BLaER1 (cell line): Measurements from ENCODE around the gene CHTF8.

ENCODE experiments used
- H3K27ac ChIP-seq: shearing (Covaris generic); formaldehyde crosslinking; 2 replicates; pipeline ENCODE4 v1.8.1; 2022
- H3K27me3 ChIP-seq: shearing (Covaris generic); formaldehyde crosslinking; 2 replicates; pipeline ENCODE4 v1.8.1; 2022
- H3K36me3 ChIP-seq: shearing (Covaris generic); formaldehyde crosslinking; 2 replicates; pipeline ENCODE4 v1.8.1; 2022
- H3K4me1 ChIP-seq: shearing (Covaris generic); formaldehyde crosslinking; 2 replicates; pipeline ENCODE4 v1.8.1; 2022
- H3K4me2 ChIP-seq: shearing (Covaris generic); formaldehyde crosslinking; 2 replicates; pipeline ENCODE4 v1.8.1; 2022
- H3K4me3 ChIP-seq: shearing (Covaris generic); formaldehyde crosslinking; 2 replicates; pipeline ENCODE4 v1.8.1; 2022
- H3K9ac ChIP-seq: shearing (Covaris generic); formaldehyde crosslinking; 2 replicates; pipeline ENCODE4 v1.8.1; 2022
- H3K9me3 ChIP-seq: shearing (Covaris generic); formaldehyde crosslinking; 2 replicates; pipeline ENCODE4 v1.8.1; 2022
- H4K20me1 ChIP-seq: shearing (Covaris generic); formaldehyde crosslinking; 2 replicates; pipeline ENCODE4 v1.8.1; 2022
- Cebpa-rat ChIP-seq: shearing (Covaris generic); IDR thresholded peaks from 2 replicates; pipeline ENCODE4 v1.8.1; 2022

The CHTF8 gene

DNA sequence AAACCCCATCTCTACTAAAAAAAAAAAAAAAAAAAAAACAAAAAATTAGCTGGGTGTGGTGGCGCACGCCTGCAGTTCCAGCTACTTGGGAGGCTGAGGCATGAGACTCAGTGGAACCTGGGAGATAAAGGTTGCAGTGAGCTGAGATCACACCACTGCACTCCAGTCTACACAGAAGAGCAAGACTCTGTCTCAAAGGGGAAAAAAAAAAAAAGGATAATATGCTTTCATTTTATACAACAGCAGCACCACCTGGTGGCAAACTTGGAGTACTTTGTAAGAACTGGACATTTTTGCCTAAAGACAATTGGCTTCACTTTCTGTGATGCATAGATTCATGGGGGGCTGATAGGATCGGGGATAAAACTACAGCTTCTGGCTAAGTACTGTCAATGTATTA is 8.5 kb downstream of the CHTF8 start:
- H3K9me3 ChIP-seq: no peaks in the 10 kb centered on the region
- TF ChIP-seq Cebpa-rat: no peak
- H3K4me2 ChIP-seq: no peak overlapping the region
- H3K27ac ChIP-seq: no peak overlapping the region
- peaks cover 6% of the 10 kb centered on the region; the same call in 1 of the 2 replicates for H3K4me1 ChIP-seq
- no peak overlapping the region for H3K9ac ChIP-seq
- H3K36me3 ChIP-seq: peaks cover 74% of the 10 kb centered on the region
- H3K27me3 ChIP-seq: no peaks in the 10 kb centered on the region
- peaks cover 99% of the 10 kb centered on the region for H4K20me1 ChIP-seq
- no peak overlapping the region for H3K4me3 ChIP-seq

DNA sequence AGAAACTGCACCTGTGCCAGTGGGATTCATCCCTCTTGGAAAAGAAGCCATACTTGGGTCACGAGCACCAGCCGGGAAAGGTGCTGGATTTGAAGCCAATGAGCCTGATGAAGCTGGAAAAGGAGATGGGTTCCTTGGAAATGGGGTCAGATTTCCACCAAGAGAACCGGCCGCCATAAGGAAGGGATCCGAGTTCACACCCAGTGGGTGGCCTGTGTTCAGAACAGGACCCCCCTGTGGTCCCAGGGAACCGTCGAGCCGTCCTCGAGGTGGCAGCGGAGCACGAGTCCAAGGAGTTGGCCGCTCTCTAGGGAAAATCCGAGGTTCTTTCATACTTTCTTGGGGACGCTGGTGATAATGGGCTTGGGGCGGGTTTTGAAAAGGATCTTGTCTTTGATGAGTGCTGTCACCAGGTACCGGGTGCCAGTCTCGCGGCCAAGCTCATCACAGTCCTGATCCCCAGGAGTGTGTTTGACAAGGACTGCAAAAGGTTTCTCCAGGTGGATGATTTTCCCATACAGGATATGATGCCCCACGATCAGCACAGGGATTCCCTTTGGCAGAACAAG is 12.2 kb downstream of the CHTF8 start:
- H3K27me3 ChIP-seq: no peaks in the 10 kb centered on the region
- no peak overlapping the region for H3K4me3 ChIP-seq
- peaks cover 99% of the 10 kb centered on the region for H4K20me1 ChIP-seq
- no peak overlapping the region for H3K4me2 ChIP-seq
- TF ChIP-seq Cebpa-rat: no peak
- H3K36me3 ChIP-seq: peaks cover 90% of the 10 kb centered on the region
- H3K9me3 ChIP-seq: no peaks in the 10 kb centered on the region
- no peak overlapping the region for H3K9ac ChIP-seq
- H3K4me1 ChIP-seq: peaks cover 9% of the 10 kb centered on the region; the same call in 1 of the 2 replicates
- no peak overlapping the region for H3K27ac ChIP-seq

- no peak overlapping the region for H3K9ac ChIP-seq
- H3K9me3 ChIP-seq: no peaks in the 10 kb centered on the region
- H3K27me3 ChIP-seq: no peaks in the 10 kb centered on the region
- H4K20me1 ChIP-seq: peaks cover 99% of the 10 kb centered on the region
- H3K27ac ChIP-seq: no peak overlapping the region
- H3K4me2 ChIP-seq: no peak overlapping the region
- H3K4me3 ChIP-seq: no peak overlapping the region
- TF ChIP-seq Cebpa-rat: no peak
- peaks cover 92% of the 10 kb centered on the region for H3K36me3 ChIP-seq
- H3K4me1 ChIP-seq: peaks cover 14% of the 10 kb centered on the region; the same call in 1 of the 2 replicates
Observed at GRCh38 chr16:69119536-69119935, 12.9 kb downstream of the CHTF8 start.

GRCh38 chr16:69118994-69119393 is 13.4 kb downstream of the CHTF8 start:
- Histone ChIP-seq H3K27me3 (no peaks in the 10 kb centered on the region), H3K36me3 (peaks cover 94% of the 10 kb centered on the region), H3K4me1 (peaks cover 15% of the 10 kb centered on the region; the same call in 1 of the 2 replicates), H3K9me3 (no peaks in the 10 kb centered on the region), H3K4me3 (no peak overlapping the region), H3K27ac (no peak overlapping the region), H3K9ac (no peak overlapping the region), H3K4me2 (no peak overlapping the region), H4K20me1 (peaks cover 99% of the 10 kb centered on the region)
- no peak for TF ChIP-seq Cebpa-rat

- Histone ChIP-seq H3K9ac (no peak overlapping the region), H3K4me2 (no peak overlapping the region), H3K27me3 (no peaks in the 10 kb centered on the region), H3K9me3 (no peaks in the 10 kb centered on the region), H3K27ac (no peak overlapping the region), H4K20me1 (peaks cover 99% of the 10 kb centered on the region), H3K4me3 (no peak overlapping the region), H3K36me3 (peaks cover 99% of the 10 kb centered on the region), H3K4me1 (peaks cover 15% of the 10 kb centered on the region; the same call in 1 of the 2 replicates)
- TF ChIP-seq Cebpa-rat: no peak
Observed at GRCh38 chr16:69118468-69118867, 13.9 kb downstream of the CHTF8 start.

GRCh38 chr16:69116906-69117305 is 15.5 kb downstream of the CHTF8 start:
- TF ChIP-seq Cebpa-rat: no peak
- H3K27ac ChIP-seq: no peak overlapping the region
- peaks cover 99% of the 10 kb centered on the region for H4K20me1 ChIP-seq
- H3K9me3 ChIP-seq: no peaks in the 10 kb centered on the region
- H3K9ac ChIP-seq: no peak overlapping the region
- no peaks in the 10 kb centered on the region for H3K27me3 ChIP-seq
- H3K4me1 ChIP-seq: peaks cover 15% of the 10 kb centered on the region; the same call in 1 of the 2 replicates
- no peak overlapping the region for H3K4me3 ChIP-seq
- peaks cover 99% of the 10 kb centered on the region for H3K36me3 ChIP-seq
- no peak overlapping the region for H3K4me2 ChIP-seq

- no peak overlapping the region for H3K4me3 ChIP-seq
- peaks cover 100% of the 10 kb centered on the region for H4K20me1 ChIP-seq
- peaks cover 99% of the 10 kb centered on the region for H3K36me3 ChIP-seq
- H3K27ac ChIP-seq: no peak overlapping the region
- H3K4me1 ChIP-seq: peaks cover 15% of the 10 kb centered on the region; the same call in 1 of the 2 replicates
- no peak for TF ChIP-seq Cebpa-rat
- no peaks in the 10 kb centered on the region for H3K27me3 ChIP-seq
- no peak overlapping the region for H3K9ac ChIP-seq
- H3K4me2 ChIP-seq: no peak overlapping the region
- no peaks in the 10 kb centered on the region for H3K9me3 ChIP-seq
Observed at GRCh38 chr16:69116256-69116875, 16.0 kb downstream of the CHTF8 start.

- Histone ChIP-seq H3K4me3 (no peak overlapping the region), H3K9ac (no peak overlapping the region), H3K36me3 (peaks cover 98% of the 10 kb centered on the region), H3K9me3 (no peaks in the 10 kb centered on the region), H3K27ac (no peak overlapping the region), H3K4me2 (no peak overlapping the region), H4K20me1 (peaks cover 100% of the 10 kb centered on the region), H3K4me1 (peaks cover 15% of the 10 kb centered on the region; the same call in 1 of the 2 replicates), H3K27me3 (no peaks in the 10 kb centered on the region)
- TF ChIP-seq Cebpa-rat: no peak
Observed at GRCh38 chr16:69115837-69116236, 16.6 kb downstream of the CHTF8 start.

DNA sequence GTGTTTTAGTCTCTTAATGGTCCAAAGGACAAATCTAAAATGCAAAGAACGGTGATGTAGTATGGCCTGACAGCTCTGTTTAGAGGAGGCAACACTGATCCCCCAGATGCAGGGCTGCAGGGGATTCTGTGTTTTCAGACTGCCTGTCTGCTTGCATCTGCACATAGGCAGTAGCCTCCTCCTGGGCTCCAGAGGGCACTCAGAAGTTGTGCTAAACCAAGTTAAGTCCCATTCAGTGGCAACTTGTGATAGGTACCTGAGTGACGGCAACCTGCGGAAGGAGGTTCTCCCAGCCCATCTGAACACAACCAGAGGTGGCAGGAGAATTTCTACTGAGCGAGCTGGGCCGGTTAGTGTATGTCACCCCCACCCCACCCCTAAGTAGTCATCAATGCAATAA is 17.0 kb downstream of the CHTF8 start:
- Histone ChIP-seq H3K27me3 (no peaks in the 10 kb centered on the region), H3K4me2 (no peak overlapping the region), H3K4me3 (no peak overlapping the region), H3K9me3 (no peaks in the 10 kb centered on the region), H3K27ac (no peak overlapping the region), H3K36me3 (peaks cover 98% of the 10 kb centered on the region), H4K20me1 (peaks cover 100% of the 10 kb centered on the region), H3K9ac (no peak overlapping the region), H3K4me1 (peaks cover 15% of the 10 kb centered on the region; the same call in 1 of the 2 replicates)
- TF ChIP-seq Cebpa-rat: no peak

- H3K36me3 ChIP-seq: peaks cover 96% of the 10 kb centered on the region
- peaks cover 15% of the 10 kb centered on the region; the same call in 1 of the 2 replicates for H3K4me1 ChIP-seq
- TF ChIP-seq Cebpa-rat: no peak
- peaks cover 100% of the 10 kb centered on the region for H4K20me1 ChIP-seq
- no peak overlapping the region for H3K4me3 ChIP-seq
- no peak overlapping the region for H3K9ac ChIP-seq
- H3K4me2 ChIP-seq: no peak overlapping the region
- no peaks in the 10 kb centered on the region for H3K9me3 ChIP-seq
- no peak overlapping the region for H3K27ac ChIP-seq
- H3K27me3 ChIP-seq: no peaks in the 10 kb centered on the region
Observed at GRCh38 chr16:69114976-69115355, 17.4 kb downstream of the CHTF8 start.
